T-cell (primary cell): ENCODE data around the gene TES. TPM values are rescaled to one million over a fixed set of nuclear protein-coding genes. Genes with fewer than 3 reads are reported as not detected.

Experiments
- ATAC-seq, 4 experiments: fragments of 200-7000 bp in 3 of 4; fragments of 150-1000 bp in 1 of 4; cut with Tn5 transposase; replicated peaks in 1 of 4; 1 replicate in 3 of 4; 2 replicates in 1 of 4; pipeline ENCODE4 v1.10.0; 2021; ENCODE audit warnings: moderate library complexity in 3 of 4, mild to moderate bottlenecking in 2 of 4, moderate number of reproducible peaks in 1 of 4
- CTCF ChIA-PET, 2 donors: fragments of 300-600 bp; sonication (Branson Sonifier 250); formaldehyde crosslinking; loops; one replicate each; lab custom pipeline; 2022; ENCODE audit warnings: antibody characterized with exemption in 2 of 2; lab: Charles Lee
- POLR2A ChIA-PET, 2 donors: fragments of 300-600 bp; sonication (Branson Sonifier 250); formaldehyde crosslinking; loops; one replicate each; lab custom pipeline; 2022; ENCODE audit warnings: antibody characterized with exemption in 2 of 2; lab: Charles Lee
- DNase-seq, 35 experiments: peaks; one replicate each; pipeline versions ENCODE4 v3.0.0 to v3.0.0-alpha.2; 2013 to 2023
- H3K27ac ChIP-seq: one replicate; pipeline ENCODE4 v1.5.1; 2013; ENCODE audit warnings: low read length
- H3K27me3 ChIP-seq, 2 experiments: replicated peaks in 1 of 2; 1 replicate in 1 of 2; 2 replicates in 1 of 2; pipeline versions ENCODE4 v1.6.1 to v1.7.0; 2013; ENCODE audit warnings: low read length in 1 of 2, mixed read lengths in 1 of 2; ENCODE audit not compliant: control insufficient read depth in 2 of 2, insufficient read depth in 2 of 2; ENCODE audit errors: extremely low read depth in 1 of 2
- H3K36me3 ChIP-seq, 2 donors: 1 replicate in 1 of 2; 2 replicates in 1 of 2; pipeline versions ENCODE4 v1.6.1 to v1.7.0; 2013; ENCODE audit warnings: low read length in 1 of 2; ENCODE audit not compliant: control insufficient read depth in 2 of 2, insufficient read depth in 1 of 2; ENCODE audit errors: extremely low read depth in 1 of 2
- H3K4me1 ChIP-seq, 2 experiments: 1 replicate in 1 of 2; 2 replicates in 1 of 2; pipeline versions ENCODE4 v1.6.1 to v1.7.0; 2013; ENCODE audit warnings: low read length in 2 of 2, mixed read lengths in 1 of 2; ENCODE audit not compliant: insufficient read depth in 2 of 2, control insufficient read depth in 1 of 2; ENCODE audit errors: extremely low read depth in 1 of 2
- H3K4me3 ChIP-seq, 2 donors: 1 replicate in 1 of 2; 2 replicates in 1 of 2; pipeline versions ENCODE4 v1.5.1 to v1.7.0; 2013; ENCODE audit warnings: mild to moderate bottlenecking in 2 of 2, low read length in 1 of 2, moderate library complexity in 1 of 2; ENCODE audit not compliant: control insufficient read depth in 1 of 2; ENCODE audit errors: extremely low read depth in 1 of 2
- H3K9me3 ChIP-seq: 2 replicates; pipeline ENCODE4 v1.7.0; 2013
- H3K27ac Mint-ChIP-seq, 2 donors: one replicate each; pipeline ENCODE4 v1.8.0; 2020 to 2021; ENCODE audit warnings: mild to moderate bottlenecking in 2 of 2, mixed read lengths in 2 of 2
- H3K27me3 Mint-ChIP-seq, 2 donors: one replicate each; pipeline ENCODE4 v1.8.0; 2021 to 2022; ENCODE audit warnings: mixed read lengths in 2 of 2
- H3K36me3 Mint-ChIP-seq: one replicate; pipeline ENCODE4 v1.8.0; 2021; ENCODE audit warnings: mixed read lengths
- H3K4me1 Mint-ChIP-seq, 3 donors: one replicate each; pipeline ENCODE4 v1.8.0; 2020 to 2022; ENCODE audit warnings: mixed read lengths in 3 of 3, mild to moderate bottlenecking in 1 of 3
- H3K4me3 Mint-ChIP-seq, 3 donors: one replicate each; pipeline ENCODE4 v1.8.0; 2020 to 2022; ENCODE audit warnings: mild to moderate bottlenecking in 3 of 3, mixed read lengths in 3 of 3, moderate library complexity in 3 of 3
- H3K9me3 Mint-ChIP-seq, 3 donors: one replicate each; pipeline ENCODE4 v1.8.0; 2020 to 2022; ENCODE audit warnings: mixed read lengths in 3 of 3
- WGBS: methylation state at CpG from one replicate; pipeline ENCODE4 v1.1.5; 2013; ENCODE audit warnings: missing lambda C conversion rate; ENCODE audit not compliant: insufficient coverage; 5-methylcytosine and 5-hydroxymethylcytosine counted together
- total RNA-seq, 35 experiments: library from RNA in 6 of 35; stranded (reverse) in 6 of 35; fragments of 120-200 nt in 1 of 35; gene quantifications; one replicate each; pipeline versions ENCODE4 v1.2.1 to v1.2.4 and lab custom pipeline; 2013 to 2026

The TES gene
- total RNA-seq, 5 donors from 2014 or later (not counting 1 experiment from before 2014, with no cell fraction given) = 101 to 132 (median 117) TPM

DNA sequence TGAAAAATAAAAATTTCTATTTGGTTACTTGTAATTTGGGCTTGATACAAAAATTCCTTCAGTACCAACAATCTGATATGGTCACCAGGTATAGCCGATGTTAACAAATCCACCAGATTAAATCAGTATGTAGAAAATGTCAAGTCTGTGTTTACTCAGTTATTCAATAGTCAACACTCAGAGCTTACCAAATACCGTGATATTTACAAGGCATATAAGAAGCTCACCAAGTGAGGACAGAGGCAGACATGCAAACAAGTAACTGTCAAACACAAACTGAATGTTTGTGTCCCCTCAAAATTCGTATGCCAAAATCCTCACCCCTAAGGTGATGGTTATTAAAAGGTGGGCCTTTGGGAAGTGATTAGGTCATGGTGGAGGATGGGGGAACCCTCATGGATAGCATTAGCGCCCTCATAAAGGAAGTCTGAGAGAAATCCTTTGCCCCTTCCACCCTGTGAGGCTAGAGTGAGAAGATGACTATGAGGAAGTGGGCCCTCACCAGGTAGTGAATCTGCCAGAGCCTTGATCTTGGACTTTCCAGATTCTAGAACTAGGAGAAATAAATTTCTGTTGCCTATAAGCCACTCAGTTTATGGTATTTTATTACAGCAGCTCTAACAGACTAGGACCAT, 63.1 kb downstream of the TES start:
- Histone ChIP-seq H3K4me3 (no peak overlapping the region), H3K36me3 (no peaks in the 10 kb centered on the region), H3K27me3 (no peaks in the 10 kb centered on the region), H3K9me3 (no peaks in the 10 kb centered on the region), H3K4me1 (no peaks in the 10 kb centered on the region), H3K27ac (no peak overlapping the region)
- no peaks in the 10 kb centered on the region for H3K4me1 Mint-ChIP-seq
- no peaks in the 10 kb centered on the region for H3K36me3 Mint-ChIP-seq
- POLR2A ChIA-PET = no interaction called here
- peaks cover 27 to 32% of the 10 kb centered on the region in 2 donors for H3K27me3 Mint-ChIP-seq
- H3K4me3 Mint-ChIP-seq = no peak overlapping the region
- no peak overlapping the region for H3K27ac Mint-ChIP-seq
- ATAC-seq = no peak
- CTCF ChIA-PET = interaction anchor here in 1 of 2 donors (1.0 kb wide), 1 partner anchor 20 kb away, joined by 3 read pairs; no protein-coding TSS in a partner anchor
- H3K9me3 Mint-ChIP-seq = no peaks in the 10 kb centered on the region
- no CpG with 5 or more reads among the region's 4 CpGs for WGBS
- no peak for DNase-seq

DNA sequence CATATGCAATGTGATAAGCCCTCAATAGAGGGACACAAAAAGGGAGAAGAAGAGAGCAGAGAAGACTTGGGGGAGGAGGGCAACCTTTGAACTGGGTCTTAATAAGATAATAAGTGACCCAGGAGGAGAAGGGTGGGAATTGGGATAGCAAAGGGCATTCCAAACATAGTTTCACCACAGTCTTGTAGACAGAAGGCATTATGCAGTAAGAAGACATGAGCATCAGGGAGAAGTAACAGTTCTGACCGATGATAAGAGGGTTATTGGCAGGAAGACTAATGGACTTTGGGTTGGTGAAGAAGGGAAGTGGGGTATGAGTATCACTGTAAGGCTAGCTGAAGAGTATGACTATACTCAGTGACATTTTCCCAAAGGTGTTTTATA, 63.6 kb downstream of the TES start:
- Mint-ChIP-seq H3K9me3 (no peaks in the 10 kb centered on the region), H3K4me3 (no peak overlapping the region), H3K27ac (no peak overlapping the region), H3K4me1 (no peaks in the 10 kb centered on the region), H3K27me3 (peaks cover 23 to 29% of the 10 kb centered on the region in 2 donors), H3K36me3 (no peaks in the 10 kb centered on the region)
- Histone ChIP-seq H3K36me3 (no peaks in the 10 kb centered on the region), H3K27ac (no peak overlapping the region), H3K9me3 (no peaks in the 10 kb centered on the region), H3K4me3 (no peak overlapping the region), H3K4me1 (no peaks in the 10 kb centered on the region), H3K27me3 (no peaks in the 10 kb centered on the region)
- no peak for ATAC-seq
- WGBS = no CpG with 5 or more reads among the region's 1 CpG
- DNase-seq = no peak
- ChIA-PET POLR2A (no interaction called here), CTCF (interaction anchor here in 1 of 2 donors (1.0 kb wide), 1 partner anchor 21 kb away, joined by 3 read pairs; no protein-coding TSS in a partner anchor)

DNA sequence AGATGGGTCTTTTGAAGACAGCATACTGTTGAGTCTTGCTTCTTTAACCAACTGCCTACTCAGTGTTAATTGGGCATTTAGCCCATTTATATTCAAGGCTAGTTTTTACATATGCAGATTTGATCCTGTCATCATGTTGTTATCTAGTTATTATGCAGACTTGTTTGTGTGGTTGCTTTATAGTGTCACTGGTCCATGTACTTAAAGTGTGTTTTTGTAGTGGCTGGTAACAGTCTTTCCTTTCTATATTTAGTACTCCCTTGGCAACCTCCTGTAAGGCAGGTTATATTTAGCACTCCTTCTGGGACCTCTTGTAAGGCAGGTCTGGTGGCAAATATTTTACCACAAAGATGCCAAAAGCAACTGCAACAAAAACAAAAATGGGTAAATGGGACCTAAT, 66.7 kb downstream of the TES start:
- Histone ChIP-seq H3K27ac (no peak overlapping the region), H3K27me3 (peaks cover 0 to 3% of the 10 kb centered on the region in 2 experiments), H3K9me3 (no peaks in the 10 kb centered on the region), H3K36me3 (no peaks in the 10 kb centered on the region), H3K4me1 (no peaks in the 10 kb centered on the region), H3K4me3 (no peak overlapping the region)
- no peak for ATAC-seq
- ChIA-PET POLR2A (no interaction called here), CTCF (no interaction called here)
- no peaks in the 10 kb centered on the region for H3K4me1 Mint-ChIP-seq
- H3K9me3 Mint-ChIP-seq = no peaks in the 10 kb centered on the region
- H3K27ac Mint-ChIP-seq = no peak overlapping the region
- no peak overlapping the region for H3K4me3 Mint-ChIP-seq
- H3K27me3 Mint-ChIP-seq = peaks cover 20 to 23% of the 10 kb centered on the region in 2 donors
- DNase-seq = no peak
- H3K36me3 Mint-ChIP-seq = no peaks in the 10 kb centered on the region

DNA sequence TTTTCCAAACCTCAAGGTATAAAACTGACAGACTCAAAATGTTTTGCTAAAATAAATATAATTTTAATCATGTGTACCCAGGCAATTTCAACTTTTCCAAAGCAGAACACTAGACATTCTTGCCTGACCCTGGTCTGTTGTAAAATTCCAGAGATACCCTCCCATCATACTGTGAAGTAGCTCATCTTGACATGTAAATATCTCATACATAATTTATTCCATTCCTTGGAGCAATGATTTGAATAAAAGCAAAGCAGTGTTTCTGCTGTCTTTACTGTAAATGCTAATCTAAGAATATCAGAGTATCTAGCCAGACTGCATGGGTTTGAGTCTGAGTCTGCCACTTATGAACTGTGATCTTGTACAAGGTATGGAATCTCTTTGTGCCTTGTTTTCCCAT, 68.9 kb downstream of the TES start:
- Histone ChIP-seq H3K4me3 (no peak overlapping the region), H3K9me3 (no peaks in the 10 kb centered on the region), H3K27me3 (peaks cover 0 to 3% of the 10 kb centered on the region in 2 experiments), H3K36me3 (no peaks in the 10 kb centered on the region), H3K27ac (no peak overlapping the region), H3K4me1 (no peaks in the 10 kb centered on the region)
- ATAC-seq = no peak
- H3K4me1 Mint-ChIP-seq = no peaks in the 10 kb centered on the region
- DNase-seq = no peak
- no peaks in the 10 kb centered on the region for H3K36me3 Mint-ChIP-seq
- H3K27me3 Mint-ChIP-seq = peaks cover 16 to 22% of the 10 kb centered on the region in 2 donors
- ChIA-PET CTCF (no interaction called here), POLR2A (no interaction called here)
- H3K9me3 Mint-ChIP-seq = no peaks in the 10 kb centered on the region
- H3K4me3 Mint-ChIP-seq = no peak overlapping the region
- H3K27ac Mint-ChIP-seq = no peak overlapping the region

DNA sequence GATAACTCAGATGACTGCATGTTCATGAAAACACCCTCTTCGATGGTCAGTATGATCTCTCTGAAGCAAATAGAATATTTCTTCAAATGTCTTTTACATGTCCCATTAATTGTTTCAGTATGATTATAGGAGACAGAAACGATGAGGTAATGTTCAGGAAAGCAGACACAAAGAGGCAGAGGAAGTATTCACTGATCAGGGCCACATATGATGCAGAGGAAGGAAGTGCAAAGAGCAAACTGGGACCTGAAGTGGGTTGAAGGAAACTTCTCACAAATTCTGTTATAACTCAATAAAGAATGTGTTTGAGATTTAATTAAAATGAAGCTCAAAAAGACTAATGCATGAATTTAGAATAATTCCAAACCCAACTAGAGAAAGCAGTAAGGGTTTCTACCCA, 70.5 kb downstream of the TES start:
- no peak overlapping the region for H3K27ac ChIP-seq
- Mint-ChIP-seq H3K27me3 (peaks cover 11 to 18% of the 10 kb centered on the region in 2 donors), H3K4me1 (no peaks in the 10 kb centered on the region), H3K4me3 (no peak overlapping the region), H3K27ac (no peak overlapping the region), H3K36me3 (no peaks in the 10 kb centered on the region), H3K9me3 (no peaks in the 10 kb centered on the region)
- DNase-seq = no peak
- ChIA-PET POLR2A (no interaction called here), CTCF (no interaction called here)
- no peak overlapping the region for H3K4me3 ChIP-seq
- no peaks in the 10 kb centered on the region for H3K36me3 ChIP-seq
- no CpG with 5 or more reads among the region's 2 CpGs for whole genome bisulfite sequencing
- peaks cover 0 to 3% of the 10 kb centered on the region in 2 experiments for H3K27me3 ChIP-seq
- no peak for ATAC-seq
- no peaks in the 10 kb centered on the region for H3K9me3 ChIP-seq
- no peaks in the 10 kb centered on the region for H3K4me1 ChIP-seq

DNA sequence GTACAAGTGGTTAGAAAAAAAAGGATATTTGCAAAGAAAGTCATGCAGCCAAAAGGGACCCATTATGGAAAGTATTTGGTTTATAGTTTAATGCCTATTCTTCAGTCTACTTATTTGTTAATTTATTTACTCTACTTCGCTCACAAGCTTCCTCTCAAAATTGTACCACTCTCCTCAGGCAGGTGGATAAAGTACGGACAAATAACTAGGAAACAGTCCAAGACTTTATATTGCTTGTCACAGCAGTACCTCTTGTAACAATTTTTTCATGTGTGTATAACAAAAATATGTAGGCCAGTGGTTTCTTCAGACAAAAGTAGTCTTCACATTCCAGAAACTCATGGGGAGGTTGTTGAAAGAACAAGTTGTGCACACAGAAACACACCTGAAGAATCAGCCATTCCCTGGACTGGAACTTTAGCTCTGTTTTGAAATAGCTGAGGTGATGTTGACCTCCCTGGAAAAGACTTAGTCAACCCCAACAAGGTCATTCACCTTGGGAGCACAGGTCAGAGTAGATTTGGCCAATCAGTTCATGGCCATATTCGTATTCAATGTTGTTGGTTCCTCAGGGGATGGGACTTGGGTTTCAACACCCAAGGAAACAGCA, 73.4 kb downstream of the TES start:
- 57% methylated on average over 1 of the region's 3 CpGs for WGBS
- no peak overlapping the region for H3K4me3 Mint-ChIP-seq
- ChIA-PET POLR2A (no interaction called here), CTCF (no interaction called here)
- H3K36me3 ChIP-seq = no peaks in the 10 kb centered on the region
- peaks cover 0 to 3% of the 10 kb centered on the region in 2 experiments for H3K27me3 ChIP-seq
- peaks cover 0 to 7% of the 10 kb centered on the region in 2 donors for H3K27me3 Mint-ChIP-seq
- H3K9me3 ChIP-seq = no peaks in the 10 kb centered on the region
- H3K27ac Mint-ChIP-seq = no peak overlapping the region
- no peaks in the 10 kb centered on the region for H3K36me3 Mint-ChIP-seq
- no peaks in the 10 kb centered on the region for H3K9me3 Mint-ChIP-seq
- H3K4me1 ChIP-seq = no peaks in the 10 kb centered on the region
- H3K4me3 ChIP-seq = no peak overlapping the region
- no peak overlapping the region for H3K27ac ChIP-seq
- DNase-seq = no peak
- no peaks in the 10 kb centered on the region for H3K4me1 Mint-ChIP-seq
- ATAC-seq = no peak
